CD4-positive, alpha-beta T cell treated with Interleukin-17A for 4 hours (primary cell): ENCODE measurements around the gene PPP1R3G.
"Not testable (repeated sequence)": the region's sequence is repeated elsewhere in the genome, so short reads cannot be mapped to it uniquely, and the experiment has no call there.

Source experiments
- DNase-seq: peaks from one replicate; pipeline ENCODE4 v3.0.0-alpha.2; 2020; ENCODE audit warnings: mixed read lengths

PPP1R3G gene

DNA sequence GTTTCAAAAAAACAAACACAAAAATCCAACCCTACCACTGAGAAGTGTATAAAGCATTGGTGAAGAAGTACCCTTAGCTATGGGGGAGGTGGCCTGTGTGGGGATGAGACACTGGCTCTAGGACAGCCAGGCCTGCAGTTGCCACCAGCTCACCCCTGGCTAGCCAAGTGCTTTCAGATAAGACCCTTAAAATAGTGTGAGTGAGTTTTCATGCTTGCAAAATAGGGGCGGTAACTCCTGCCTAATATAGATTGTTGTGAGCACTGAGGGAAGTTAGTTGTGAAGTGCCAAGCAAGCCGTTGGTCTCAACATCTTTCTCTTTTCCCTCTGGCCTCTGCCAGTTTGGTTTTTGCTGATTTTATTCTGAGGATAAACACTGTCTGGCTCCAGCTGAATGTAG, 11.3 kb downstream of the PPP1R3G start:
- no peak for DNase-seq

GRCh38 chr6:5098501-5099270, 13.5 kb downstream of the PPP1R3G start:
- DNase-seq: no peak

- DNase-seq: no peak
Measured at GRCh38 chr6:5099537-5099936, 14.4 kb downstream of the PPP1R3G start.

GRCh38 chr6:5100806-5101205, 15.7 kb downstream of the PPP1R3G start:
- no peak for DNase-seq

GRCh38 chr6:5102267-5102970, 17.3 kb downstream of the PPP1R3G start:
- DNase-seq: no peak

- no peak for DNase-seq
Measured at GRCh38 chr6:5103250-5103649, 18.1 kb downstream of the PPP1R3G start.

DNA sequence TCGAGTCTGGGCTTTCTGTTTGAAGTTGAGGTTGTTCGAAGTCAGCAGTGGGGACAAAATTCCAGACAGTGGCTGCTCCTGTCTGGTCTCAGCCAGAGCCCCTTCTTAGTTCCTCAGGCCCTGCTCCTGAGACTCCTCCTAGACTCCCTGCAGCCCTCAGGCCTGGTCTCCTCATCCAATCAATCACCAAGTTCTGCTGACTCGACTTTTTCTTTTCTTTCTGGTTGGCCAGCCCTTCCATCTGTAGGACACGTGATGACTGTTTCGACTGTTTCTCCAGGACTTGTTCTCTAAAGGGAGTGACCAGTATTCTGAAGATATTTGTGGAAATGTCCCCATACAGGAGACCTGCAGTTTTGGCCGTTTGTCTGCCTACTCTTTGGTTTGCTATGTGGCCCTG, 19.5 kb downstream of the PPP1R3G start:
- no peak for DNase-seq

- no peak for DNase-seq
Measured at GRCh38 chr6:5105146-5105545, 20.0 kb downstream of the PPP1R3G start.

- no peak for DNase-seq
Measured at GRCh38 chr6:5107341-5107740, 22.2 kb downstream of the PPP1R3G start.

- no peak for DNase-seq
Measured at GRCh38 chr6:5108068-5108467, 22.9 kb downstream of the PPP1R3G start.

- DNase-seq: no peak
Measured at GRCh38 chr6:5108536-5109150, 23.5 kb downstream of the PPP1R3G start.

DNA sequence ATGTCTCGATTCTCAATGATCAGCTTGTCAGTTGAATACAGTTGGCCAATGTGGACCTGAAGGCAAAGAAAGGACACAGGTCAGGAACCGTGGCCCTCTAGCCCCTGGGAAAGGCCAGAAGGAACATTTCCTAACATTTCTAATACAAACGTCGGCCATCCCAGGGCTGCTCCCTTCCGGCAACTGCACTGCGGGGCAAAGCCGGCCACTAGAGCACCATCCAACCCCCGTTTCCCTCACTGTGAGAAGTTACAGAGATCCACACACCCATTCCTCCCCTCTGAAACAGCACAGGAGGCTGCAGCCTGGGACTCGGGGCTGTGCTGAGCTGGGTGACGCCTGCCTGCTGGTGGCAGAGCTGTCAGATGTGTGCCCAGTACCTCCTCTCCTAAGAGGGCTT, 24.3 kb downstream of the PPP1R3G start:
- no peak for DNase-seq

DNA sequence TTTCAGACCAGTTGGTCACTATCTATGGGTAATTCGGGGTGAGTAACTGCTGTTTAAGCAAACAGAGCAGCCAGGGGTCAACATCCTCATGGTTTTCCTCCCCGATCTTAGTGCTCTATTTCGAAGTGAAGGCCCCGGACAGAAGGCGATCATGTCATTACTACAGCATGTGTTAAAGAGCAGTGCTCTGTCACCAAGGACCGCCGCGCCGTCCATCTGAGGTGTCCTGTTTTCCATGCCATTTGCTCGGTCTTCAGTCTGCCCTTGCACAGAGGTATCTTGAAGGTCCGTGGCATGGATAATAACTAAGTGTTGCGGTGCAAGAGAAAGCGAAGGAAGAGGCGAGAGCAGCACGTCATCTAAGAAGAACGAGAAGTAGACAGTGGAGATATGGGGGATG, 25.1 kb downstream of the PPP1R3G start:
- DNase-seq: no peak

- no peak for DNase-seq
Measured at GRCh38 chr6:5111626-5112025, 26.5 kb downstream of the PPP1R3G start.

- DNase-seq: no peak
Measured at GRCh38 chr6:5112066-5112799, 27.1 kb downstream of the PPP1R3G start.

DNA sequence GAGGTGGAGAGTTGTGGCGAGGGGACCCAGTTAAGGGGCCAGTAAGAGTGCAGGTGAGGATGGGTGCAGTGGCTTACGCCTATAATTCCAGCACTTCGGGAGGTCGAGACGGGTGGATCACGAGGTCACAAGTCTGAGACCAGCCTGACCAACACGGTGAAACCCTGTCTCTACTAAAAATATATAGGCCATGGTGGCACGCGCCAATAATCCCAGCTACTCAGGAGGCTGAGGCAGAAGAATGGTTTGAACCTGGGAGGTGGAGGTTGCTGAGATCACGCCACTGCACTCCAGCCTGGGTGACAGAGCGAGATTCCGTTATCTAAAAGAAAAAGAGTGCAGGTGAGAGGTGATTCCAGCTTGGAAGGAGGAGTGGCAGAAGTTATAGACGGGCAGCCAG, 28.0 kb downstream of the PPP1R3G start:
- no peak for DNase-seq

GRCh38 chr6:5115168-5115567, 30.0 kb downstream of the PPP1R3G start:
- no peak for DNase-seq

DNA sequence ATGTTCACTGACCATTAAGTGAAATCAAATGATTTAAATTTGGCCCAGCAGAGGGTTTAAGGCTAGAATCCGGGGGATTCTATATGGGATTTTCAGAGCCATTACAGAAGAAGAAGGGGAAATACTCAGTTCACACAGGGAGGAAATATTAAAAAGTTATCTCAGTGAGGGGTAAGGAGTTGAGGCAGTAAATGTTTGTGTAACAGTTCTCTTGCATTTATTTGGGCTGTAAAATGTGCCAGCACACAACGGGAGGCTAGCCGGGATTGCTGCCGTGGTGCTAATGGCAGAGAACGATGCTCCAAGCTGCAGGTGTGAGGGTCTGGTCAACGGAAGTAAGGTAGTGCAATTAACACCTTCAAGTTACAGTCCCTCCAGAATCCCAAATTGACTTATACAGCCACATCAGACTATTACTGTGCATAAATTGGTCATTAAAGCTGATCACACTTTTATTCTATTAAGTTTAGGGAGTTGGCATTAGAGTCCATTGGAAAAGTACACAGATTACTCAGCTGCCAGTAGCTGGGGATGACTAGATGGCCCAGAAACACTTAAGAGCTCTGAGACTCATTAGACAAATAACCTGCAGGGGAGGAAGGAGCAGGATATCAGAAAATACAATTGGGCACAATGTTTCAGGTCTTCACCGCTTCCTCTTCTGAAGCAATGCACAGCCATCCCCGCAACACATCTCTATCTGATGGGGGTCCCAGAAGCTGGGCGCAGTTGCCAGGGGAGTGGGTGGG, 31.3 kb downstream of the PPP1R3G start:
- DNase-seq: no peak

DNA sequence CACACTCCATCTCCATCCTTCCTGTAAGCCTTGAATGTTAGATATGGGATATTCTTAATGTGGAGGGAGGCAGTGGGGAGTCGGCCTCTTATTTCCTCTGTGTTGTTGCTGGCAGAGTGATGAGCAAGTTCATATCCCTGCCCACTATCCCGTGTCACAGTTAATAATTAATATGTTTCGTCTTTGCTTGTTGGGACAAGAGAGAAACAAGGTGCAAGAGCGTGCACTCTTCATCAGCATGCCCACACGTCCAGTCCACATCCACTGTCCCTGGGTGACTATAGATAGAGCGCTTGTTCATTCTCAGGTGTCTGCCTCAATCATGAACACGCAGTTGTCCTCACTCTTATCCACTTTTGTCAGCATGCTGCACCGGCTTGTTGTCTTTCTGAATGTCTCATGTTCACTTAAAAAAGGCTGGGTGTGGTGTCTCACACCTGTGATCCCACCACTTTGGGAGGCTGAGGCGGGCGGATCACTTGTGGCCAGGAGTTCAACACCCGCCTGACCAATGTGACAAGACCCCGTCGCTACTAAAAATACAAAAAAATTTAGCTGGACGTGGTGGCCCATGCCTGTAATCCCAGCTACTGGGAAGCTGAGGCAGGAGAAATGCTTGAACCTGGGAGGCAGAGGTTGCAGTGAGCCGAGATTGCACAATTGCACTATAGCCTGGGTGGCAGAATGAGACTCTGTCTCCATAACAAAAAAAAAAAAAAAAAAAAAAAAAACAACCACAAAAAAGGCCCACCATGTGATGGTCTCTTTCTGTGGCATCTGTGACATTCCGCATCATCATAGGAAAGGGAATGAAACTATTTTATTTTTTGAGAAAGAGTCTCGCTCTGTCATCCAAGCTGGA, 34.2 kb downstream of the PPP1R3G start:
- no peak for DNase-seq

DNA sequence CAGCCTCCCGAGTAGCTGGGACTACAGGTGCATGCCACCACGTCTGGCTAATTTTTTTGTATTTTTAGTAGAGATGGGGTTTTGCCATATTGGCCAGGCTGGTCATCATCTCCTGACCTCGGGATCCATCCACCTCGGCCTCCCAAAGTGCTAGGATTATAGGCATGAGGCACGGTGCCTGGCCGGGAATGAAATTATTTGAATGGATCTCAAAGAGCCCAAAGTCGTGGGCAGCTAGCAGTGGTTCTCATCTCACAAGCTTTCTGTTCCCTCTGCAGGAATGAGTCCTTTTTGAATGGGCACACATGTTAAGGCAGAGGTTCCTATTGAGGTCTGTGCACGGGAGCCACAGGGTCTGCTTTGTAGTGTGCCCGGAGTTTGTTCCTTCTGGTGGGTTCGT, 34.9 kb downstream of the PPP1R3G start:
- no peak for DNase-seq

DNA sequence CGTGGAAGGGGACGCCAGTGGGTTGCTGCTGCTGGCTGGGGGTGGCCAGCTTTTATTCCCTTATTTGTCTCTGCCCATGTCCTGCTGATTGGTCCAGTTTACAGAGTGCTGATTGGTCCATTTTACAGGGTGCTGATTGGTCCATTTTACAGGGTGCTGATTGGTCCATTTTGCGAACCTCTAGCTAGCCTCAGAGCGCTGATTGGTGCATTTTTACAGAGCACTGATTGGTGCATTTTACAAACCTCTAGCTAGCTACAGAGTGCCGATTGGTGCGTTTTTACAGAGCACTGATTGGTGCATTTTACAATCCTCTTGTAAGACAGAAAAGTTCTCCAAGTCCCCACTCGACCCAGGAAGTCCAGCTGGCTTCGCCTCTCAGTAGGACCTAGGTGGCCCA, 35.4 kb downstream of the PPP1R3G start:
- not testable (repeated sequence) for DNase-seq

GRCh38 chr6:5121479-5121878, 36.3 kb downstream of the PPP1R3G start:
- DNase-seq: no peak
